Measurements from ENCODE around the gene EDN2. TPM values are rescaled to one million over a fixed set of nuclear protein-coding genes. Genes with fewer than 3 reads are reported as not detected.

EDN2 gene
- total RNA-seq, 4 donors from 2014 or later: 0.50 to 1.1 TPM; not detected in 2

GRCh38 chr1:41516168-41517061 lies 31.9 kb upstream of the EDN2 start:
- peak overlapping the region; percentile 28 to 54 for H3K4me3 ChIP-seq
- H3K27ac ChIP-seq: peak overlapping the region in 2 of 4 donors; percentile 41 to 71
- no peaks in the 10 kb centered on the region for H3K27me3 ChIP-seq
- ATAC-seq: peak; percentile 97
- peaks cover 0 to 8% of the 10 kb centered on the region in 2 donors for H3K36me3 ChIP-seq
- 9 to 16% methylated on average over 11 to 14 of the region's 53 CpGs for WGBS, 2 donors (ENCODE audit: low coverage in 1 of 2)
- H3K9me3 ChIP-seq: no peaks in the 10 kb centered on the region
- TF ChIP-seq POLR2A (IDR thresholded peaks at IDR 0.05) (no peak), EP300 (IDR thresholded peaks at IDR 0.05) (no peak), POLR2AphosphoS5 (IDR thresholded peaks at IDR 0.05) (peak; percentile 70), CTCF (IDR thresholded peaks at IDR 0.05) (peak in 3 of 4 experiments; percentile 91 to 93 (median 92))
- H3K4me1 ChIP-seq: peaks cover 0 to 25% (median 7%) of the 10 kb centered on the region in 3 donors

GRCh38 chr1:41515778-41516167 lies 31.3 kb upstream of the EDN2 start:
- TF ChIP-seq CTCF (IDR thresholded peaks at IDR 0.05) (no peak), EP300 (IDR thresholded peaks at IDR 0.05) (no peak), POLR2A (IDR thresholded peaks at IDR 0.05) (no peak), POLR2AphosphoS5 (IDR thresholded peaks at IDR 0.05) (no peak)
- Histone ChIP-seq H3K4me1 (peaks cover 0 to 25% (median 7%) of the 10 kb centered on the region in 3 donors), H3K27ac (peak overlapping the region in 2 of 4 donors; percentile 11 to 71), H3K27me3 (no peaks in the 10 kb centered on the region), H3K9me3 (no peaks in the 10 kb centered on the region), H3K4me3 (peak overlapping the region in 1 of 2 donors; percentile 54), H3K36me3 (peaks cover 0 to 12% of the 10 kb centered on the region in 2 donors)
- no peak for ATAC-seq
- WGBS, 2 donors (ENCODE audit: low coverage in 1 of 2): no CpG with 5 or more reads among the region's 6 CpGs

GRCh38 chr1:41515131-41515678 lies 30.7 kb upstream of the EDN2 start:
- peak overlapping the region in 2 of 4 donors; percentile 11 to 71 for H3K27ac ChIP-seq
- H3K36me3 ChIP-seq: peaks cover 0 to 17% of the 10 kb centered on the region in 2 donors
- H3K27me3 ChIP-seq: no peaks in the 10 kb centered on the region
- no peak overlapping the region for H3K4me3 ChIP-seq
- 100% methylated on average over 1 to 2 of the region's 5 CpGs for WGBS, 2 donors (ENCODE audit: low coverage in 1 of 2)
- peaks cover 0 to 25% (median 7%) of the 10 kb centered on the region in 3 donors for H3K4me1 ChIP-seq
- ATAC-seq: no peak
- TF ChIP-seq EP300 (IDR thresholded peaks at IDR 0.05) (no peak), POLR2A (IDR thresholded peaks at IDR 0.05) (no peak), CTCF (IDR thresholded peaks at IDR 0.05) (no peak), POLR2AphosphoS5 (IDR thresholded peaks at IDR 0.05) (no peak)
- H3K9me3 ChIP-seq: no peaks in the 10 kb centered on the region

- ATAC-seq: no peak
- H3K27ac ChIP-seq: no peak overlapping the region
Observed at GRCh38 chr1:41514381-41514780, 29.9 kb upstream of the EDN2 start.

More at GRCh38 chr1:41514381-41514780, 29.9 kb upstream of the EDN2 start:
- Histone ChIP-seq H3K36me3 (peaks cover 0 to 17% of the 10 kb centered on the region in 2 donors), H3K4me3 (no peak overlapping the region), H3K9me3 (no peaks in the 10 kb centered on the region), H3K27me3 (no peaks in the 10 kb centered on the region), H3K4me1 (peaks cover 0 to 25% (median 7%) of the 10 kb centered on the region in 3 donors)
- TF ChIP-seq EP300 (IDR thresholded peaks at IDR 0.05): no peak
- TF ChIP-seq CTCF (IDR thresholded peaks at IDR 0.05): no peak
- TF ChIP-seq POLR2A (IDR thresholded peaks at IDR 0.05): no peak
- no peak for TF ChIP-seq POLR2AphosphoS5 (IDR thresholded peaks at IDR 0.05)
- 87% methylated on average over 8 of the region's 8 CpGs; no CpG with 5 or more reads in 1 of the 2 donors for WGBS, 2 donors (ENCODE audit: low coverage in 1 of 2)

All from gastroesophageal sphincter (tissue), 4 donors.